Neural cell (in vitro differentiated cells): ENCODE results near the gene IRF2BP1. TPM values are rescaled to one million over a fixed set of nuclear protein-coding genes. Genes with fewer than 3 reads are reported as not detected.

ENCODE experiments used
- H2AFZ ChIP-seq: fragments of 200-600, 300-800 bp; sonication (generic), shearing (Covaris generic); 2 replicates; pipeline ENCODE4 v1.6.0; 2014; ENCODE audit warnings: low read depth, mild to moderate bottlenecking, antibody characterized with exemption, low read length, moderate library complexity
- H3F3A ChIP-seq: fragments of 200-600 bp; shearing (Covaris generic); 2 replicates; pipeline ENCODE4 v1.6.1; 2016; ENCODE audit warnings: mild to moderate bottlenecking, moderate library complexity, mixed read lengths, antibody characterized with exemption, low read length; ENCODE audit not compliant: insufficient read depth, poor library complexity, severe bottlenecking
- H3K27ac ChIP-seq: fragments of 200-600, 300-800 bp; sonication (generic), shearing (Covaris generic); 2 replicates; pipeline ENCODE4 v1.5.1; 2014; ENCODE audit warnings: mild to moderate bottlenecking, low read length, moderate library complexity
- H3K27me3 ChIP-seq: fragments of 300-800, 200-600 bp; sonication (generic), shearing (Covaris generic); 2 replicates; pipeline ENCODE4 v1.6.0; 2014; ENCODE audit warnings: mild to moderate bottlenecking, low read depth, low read length, moderate library complexity; ENCODE audit not compliant: insufficient read depth
- H3K36me3 ChIP-seq: fragments of 300-800, 200-600 bp; sonication (generic), shearing (Covaris generic); 2 replicates; pipeline ENCODE4 v1.5.1; 2014; ENCODE audit warnings: mild to moderate bottlenecking, antibody characterized with exemption, low read length, moderate library complexity; ENCODE audit not compliant: insufficient read depth
- H3K4me2 ChIP-seq: fragments of 300-800, 200-600 bp; sonication (generic), shearing (Covaris generic); 2 replicates; pipeline ENCODE4 v1.6.0; 2014; ENCODE audit warnings: mild to moderate bottlenecking, low read length
- H3K4me3 ChIP-seq: fragments of 300-800, 200-600 bp; sonication (generic), shearing (Covaris generic); 2 replicates; pipeline ENCODE4 v1.5.1; 2014; ENCODE audit warnings: mild to moderate bottlenecking, low read length, moderate library complexity
- H3K79me2 ChIP-seq: fragments of 200-600 bp; shearing (Covaris generic); replicated peaks from 2 replicates; pipeline ENCODE4 v1.6.0; 2014; ENCODE audit warnings: mild to moderate bottlenecking, low read length, moderate library complexity; ENCODE audit not compliant: insufficient read depth
- H3K9ac ChIP-seq: fragments of 300-800, 200-600 bp; sonication (generic), shearing (Covaris generic); 2 replicates; pipeline ENCODE4 v1.6.1; 2016; ENCODE audit warnings: mild to moderate bottlenecking, low read length, mixed read lengths
- H3K9me2 ChIP-seq: fragments of 200-600 bp; shearing (Covaris generic); 2 replicates; pipeline ENCODE4 v1.6.1; 2016; ENCODE audit warnings: mild to moderate bottlenecking, low read length, mixed read lengths; ENCODE audit not compliant: insufficient read depth
- H3K9me3 ChIP-seq: fragments of 200-600, 300-800 bp; sonication (generic), shearing (Covaris generic); 2 replicates; pipeline ENCODE4 v1.6.1; 2016; ENCODE audit warnings: mild to moderate bottlenecking, mixed run types, low read length, moderate library complexity, mixed read lengths
- H4K20me1 ChIP-seq: fragments of 200-600 bp; shearing (Covaris generic); 2 replicates; pipeline ENCODE4 v1.6.1; 2016; ENCODE audit warnings: mild to moderate bottlenecking, mixed run types; ENCODE audit not compliant: insufficient read depth
- EP300 ChIP-seq: fragments of 450-650 bp; conservative IDR thresholded peaks from 2 replicates; pipeline ENCODE4 v1.6.1; 2014; ENCODE audit warnings: antibody characterized with exemption, mild to moderate bottlenecking, moderate library complexity; ENCODE audit not compliant: poor library complexity, severe bottlenecking
- EZH2 ChIP-seq: fragments of 200-600, 300-800 bp; shearing (Covaris generic), sonication (generic); IDR thresholded peaks from 2 replicates; pipeline ENCODE4 v1.6.1; 2014; ENCODE audit warnings: antibody characterized with exemption, low read length, borderline replicate concordance, mild to moderate bottlenecking; ENCODE audit not compliant: insufficient read depth, poor library complexity, severe bottlenecking
- MXI1 ChIP-seq: fragments of 450-650 bp; conservative IDR thresholded peaks from 2 replicates; pipeline ENCODE4 v1.6.1; 2014; ENCODE audit warnings: antibody characterized with exemption, mild to moderate bottlenecking; ENCODE audit not compliant: poor library complexity, severe bottlenecking
- POLR2AphosphoS5 ChIP-seq: IDR thresholded peaks from 2 replicates; pipeline ENCODE4 v1.6.1; 2012
- RAD21 ChIP-seq: fragments of 450-650 bp; conservative IDR thresholded peaks from 2 replicates; pipeline ENCODE4 v1.6.1; 2014; ENCODE audit warnings: antibody characterized with exemption, mild to moderate bottlenecking, moderate library complexity
- SMC3 ChIP-seq: fragments of 450-650 bp; conservative IDR thresholded peaks from 2 replicates; pipeline ENCODE4 v1.6.1; 2014; ENCODE audit warnings: antibody characterized with exemption, mild to moderate bottlenecking, moderate library complexity; ENCODE audit not compliant: poor library complexity
- TAF1 ChIP-seq: IDR thresholded peaks from 2 replicates; pipeline ENCODE4 v1.6.1; 2012; ENCODE audit warnings: low read depth
- polyA plus RNA-seq: library from polyadenylated mRNA; depleted of rRNA; stranded (reverse); fragments of >200 nt; gene quantifications from 2 replicates; pipeline ENCODE4 v1.2.3, GENCODE V29; 2014
- TF ChIP-seq, protein P1 (sequence below): fragments of 450-650 bp; IDR thresholded peaks from 2 replicates; pipeline ENCODE4 v1.5.1; 2014; ENCODE audit warnings: antibody characterized with exemption, mild to moderate bottlenecking, moderate library complexity; ENCODE audit not compliant: poor library complexity, severe bottlenecking
- TF ChIP-seq, protein P2 (sequence below): IDR thresholded peaks from 2 replicates; pipeline ENCODE4 v1.6.1; 2012; ENCODE audit warnings: borderline replicate concordance

IRF2BP1 gene
- polyA plus RNA-seq, 1 donor from 2014 or later = 26.9 TPM

DNA sequence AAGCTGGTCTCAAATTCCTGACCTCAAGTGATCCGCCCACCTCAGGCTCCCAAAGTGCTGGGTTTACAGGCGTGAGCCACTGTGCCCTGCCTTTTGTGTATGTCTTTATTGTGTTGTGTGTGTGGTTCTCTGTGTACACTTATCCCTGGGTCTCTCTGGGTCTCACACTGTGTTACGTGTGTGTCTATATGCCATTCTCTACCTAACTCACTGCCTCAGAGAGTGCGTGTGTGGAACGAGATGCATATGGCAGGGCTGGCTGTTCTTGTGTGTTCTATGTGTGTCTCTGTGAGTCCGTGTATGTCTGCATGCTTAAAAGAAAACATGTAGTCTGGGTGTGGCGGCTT is 11.3 kb downstream of the IRF2BP1 start:
- H3K4me3 ChIP-seq = no peak overlapping the region
- no peak overlapping the region for H3K9ac ChIP-seq
- no peak overlapping the region for H2AFZ ChIP-seq
- H3F3A ChIP-seq = no peaks in the 10 kb centered on the region
- no peak overlapping the region for H3K27ac ChIP-seq
- TF ChIP-seq MXI1 (no peak), SMC3 (no peak), EZH2 (no peak), RAD21 (no peak), TAF1 (no peak), EP300 (no peak), POLR2AphosphoS5 (no peak)
- TF ChIP-seq, protein P1, sequence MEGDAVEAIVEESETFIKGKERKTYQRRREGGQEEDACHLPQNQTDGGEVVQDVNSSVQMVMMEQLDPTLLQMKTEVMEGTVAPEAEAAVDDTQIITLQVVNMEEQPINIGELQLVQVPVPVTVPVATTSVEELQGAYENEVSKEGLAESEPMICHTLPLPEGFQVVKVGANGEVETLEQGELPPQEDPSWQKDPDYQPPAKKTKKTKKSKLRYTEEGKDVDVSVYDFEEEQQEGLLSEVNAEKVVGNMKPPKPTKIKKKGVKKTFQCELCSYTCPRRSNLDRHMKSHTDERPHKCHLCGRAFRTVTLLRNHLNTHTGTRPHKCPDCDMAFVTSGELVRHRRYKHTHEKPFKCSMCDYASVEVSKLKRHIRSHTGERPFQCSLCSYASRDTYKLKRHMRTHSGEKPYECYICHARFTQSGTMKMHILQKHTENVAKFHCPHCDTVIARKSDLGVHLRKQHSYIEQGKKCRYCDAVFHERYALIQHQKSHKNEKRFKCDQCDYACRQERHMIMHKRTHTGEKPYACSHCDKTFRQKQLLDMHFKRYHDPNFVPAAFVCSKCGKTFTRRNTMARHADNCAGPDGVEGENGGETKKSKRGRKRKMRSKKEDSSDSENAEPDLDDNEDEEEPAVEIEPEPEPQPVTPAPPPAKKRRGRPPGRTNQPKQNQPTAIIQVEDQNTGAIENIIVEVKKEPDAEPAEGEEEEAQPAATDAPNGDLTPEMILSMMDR = no peak
- TF ChIP-seq, protein P2, sequence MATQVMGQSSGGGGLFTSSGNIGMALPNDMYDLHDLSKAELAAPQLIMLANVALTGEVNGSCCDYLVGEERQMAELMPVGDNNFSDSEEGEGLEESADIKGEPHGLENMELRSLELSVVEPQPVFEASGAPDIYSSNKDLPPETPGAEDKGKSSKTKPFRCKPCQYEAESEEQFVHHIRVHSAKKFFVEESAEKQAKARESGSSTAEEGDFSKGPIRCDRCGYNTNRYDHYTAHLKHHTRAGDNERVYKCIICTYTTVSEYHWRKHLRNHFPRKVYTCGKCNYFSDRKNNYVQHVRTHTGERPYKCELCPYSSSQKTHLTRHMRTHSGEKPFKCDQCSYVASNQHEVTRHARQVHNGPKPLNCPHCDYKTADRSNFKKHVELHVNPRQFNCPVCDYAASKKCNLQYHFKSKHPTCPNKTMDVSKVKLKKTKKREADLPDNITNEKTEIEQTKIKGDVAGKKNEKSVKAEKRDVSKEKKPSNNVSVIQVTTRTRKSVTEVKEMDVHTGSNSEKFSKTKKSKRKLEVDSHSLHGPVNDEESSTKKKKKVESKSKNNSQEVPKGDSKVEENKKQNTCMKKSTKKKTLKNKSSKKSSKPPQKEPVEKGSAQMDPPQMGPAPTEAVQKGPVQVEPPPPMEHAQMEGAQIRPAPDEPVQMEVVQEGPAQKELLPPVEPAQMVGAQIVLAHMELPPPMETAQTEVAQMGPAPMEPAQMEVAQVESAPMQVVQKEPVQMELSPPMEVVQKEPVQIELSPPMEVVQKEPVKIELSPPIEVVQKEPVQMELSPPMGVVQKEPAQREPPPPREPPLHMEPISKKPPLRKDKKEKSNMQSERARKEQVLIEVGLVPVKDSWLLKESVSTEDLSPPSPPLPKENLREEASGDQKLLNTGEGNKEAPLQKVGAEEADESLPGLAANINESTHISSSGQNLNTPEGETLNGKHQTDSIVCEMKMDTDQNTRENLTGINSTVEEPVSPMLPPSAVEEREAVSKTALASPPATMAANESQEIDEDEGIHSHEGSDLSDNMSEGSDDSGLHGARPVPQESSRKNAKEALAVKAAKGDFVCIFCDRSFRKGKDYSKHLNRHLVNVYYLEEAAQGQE = no peak
- no peak overlapping the region for H3K4me2 ChIP-seq
- no peaks in the 10 kb centered on the region for H3K27me3 ChIP-seq
- no peaks in the 10 kb centered on the region for H3K36me3 ChIP-seq
- no peaks in the 10 kb centered on the region for H3K79me2 ChIP-seq
- H3K9me2 ChIP-seq = no peaks in the 10 kb centered on the region
- H3K9me3 ChIP-seq = no peaks in the 10 kb centered on the region
- no peaks in the 10 kb centered on the region for H4K20me1 ChIP-seq

DNA sequence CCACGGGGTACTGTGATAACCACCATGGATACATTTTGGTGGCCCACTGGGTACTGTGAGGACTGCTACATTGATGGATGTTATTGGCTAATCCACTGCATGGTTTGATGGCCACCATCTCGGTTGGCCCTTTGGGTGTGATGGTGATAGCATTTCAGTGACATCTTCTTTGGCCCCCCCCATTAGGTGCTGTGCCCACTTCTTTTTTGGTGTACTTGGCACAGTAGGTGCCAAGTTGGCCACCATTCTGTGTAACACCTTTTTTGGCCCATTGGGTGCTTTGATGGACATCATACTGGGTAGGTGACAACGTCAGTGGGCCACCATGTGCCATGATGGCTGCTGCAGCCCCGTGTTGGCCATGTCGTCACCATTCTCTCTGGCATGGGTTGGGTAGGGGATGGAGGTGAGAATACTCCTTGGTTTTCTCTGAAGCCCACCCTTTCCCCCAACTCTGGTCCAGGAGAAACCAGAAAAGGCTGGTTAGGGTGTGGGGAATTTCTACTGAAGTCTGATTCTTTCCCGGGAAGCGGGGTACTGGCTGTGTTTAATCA is 12.6 kb downstream of the IRF2BP1 start:
- no peak overlapping the region for H3K4me2 ChIP-seq
- no peak overlapping the region for H3K4me3 ChIP-seq
- H3F3A ChIP-seq = no peaks in the 10 kb centered on the region
- no peaks in the 10 kb centered on the region for H3K9me3 ChIP-seq
- H3K27ac ChIP-seq = no peak overlapping the region
- H3K36me3 ChIP-seq = no peaks in the 10 kb centered on the region
- H3K9me2 ChIP-seq = no peaks in the 10 kb centered on the region
- no peak overlapping the region for H3K9ac ChIP-seq
- no peaks in the 10 kb centered on the region for H3K27me3 ChIP-seq
- H2AFZ ChIP-seq = no peak overlapping the region
- H3K79me2 ChIP-seq = no peaks in the 10 kb centered on the region
- H4K20me1 ChIP-seq = no peaks in the 10 kb centered on the region
- TF ChIP-seq, protein P1 = no peak
- TF ChIP-seq SMC3 (no peak), EZH2 (no peak), TAF1 (no peak), RAD21 (no peak), EP300 (no peak), MXI1 (no peak), POLR2AphosphoS5 (no peak)
- TF ChIP-seq, protein P2 = no peak
